Heart right ventricle (tissue), 16 donors: ENCODE results near the gene STK26. TPM values are rescaled to one million over a fixed set of nuclear protein-coding genes. Genes with fewer than 3 reads are reported as not detected.
A peak's percentile ranks its signal among the peaks of the same experiment; 100 is the strongest.

Experiments
- ATAC-seq, 8 donors: fragments of 200-7000 bp; cut with Tn5 transposase; one replicate each; pipeline ENCODE4 v1.9.1; 2020; ENCODE audit warnings: mild to moderate bottlenecking in 8 of 8, moderate library complexity in 8 of 8, moderate number of reproducible peaks in 1 of 8
- DNase-seq, 2 donors: peaks; one replicate each; pipeline ENCODE4 v3.0.0-alpha.2; 2020
- H3K27ac ChIP-seq, 10 donors: fragments of 200-600 bp; sonication (generic) in 2 of 10; one replicate each; pipeline versions ENCODE4 v1.5.0 to v1.8.0; 2020 to 2022; ENCODE audit warnings: mild to moderate bottlenecking in 3 of 10
- H3K27me3 ChIP-seq, 7 donors: fragments of 200-600 bp; one replicate each; pipeline ENCODE4 v1.8.0; 2021 to 2022; ENCODE audit warnings: mild to moderate bottlenecking in 2 of 7
- H3K36me3 ChIP-seq, 9 donors: fragments of 200-600 bp; sonication (generic) in 1 of 9; one replicate each; pipeline versions ENCODE4 v1.5.0 to v1.8.0; 2020 to 2022; ENCODE audit warnings: mild to moderate bottlenecking in 2 of 9
- H3K4me1 ChIP-seq, 9 donors: fragments of 200-600 bp; sonication (generic) in 1 of 9; one replicate each; pipeline versions ENCODE4 v1.5.0 to v1.8.0; 2020 to 2022; ENCODE audit warnings: mild to moderate bottlenecking in 4 of 9
- H3K4me3 ChIP-seq, 10 donors: fragments of 200-600 bp; sonication (generic) in 2 of 10; one replicate each; pipeline versions ENCODE4 v1.5.0 to v1.8.0; 2020 to 2022; ENCODE audit warnings: mild to moderate bottlenecking in 7 of 10, moderate library complexity in 2 of 10
- H3K9me3 ChIP-seq, 11 donors: fragments of 200-600 bp in 10 of 11; sonication (generic) in 2 of 11; one replicate each; pipeline versions ENCODE4 v1.5.0 to v1.8.0; 2013 to 2022; ENCODE audit warnings: mild to moderate bottlenecking in 2 of 11, control low read depth in 1 of 11, moderate library complexity in 1 of 11
- CTCF ChIP-seq, 9 donors: fragments of 200-600 bp; sonication (generic) in 2 of 9; IDR thresholded peaks; one replicate each; pipeline versions ENCODE4 v1.5.0 to v1.8.0; 2021 to 2022; ENCODE audit warnings: antibody characterized with exemption in 9 of 9, mild to moderate bottlenecking in 5 of 9, moderate library complexity in 1 of 9
- WGBS, 2 donors: extraction: QIAGEN DNeasy Blood & Tissue Kit; methylation state at CpG; one replicate each; pipeline ENCODE4 v1.1.7; 2013; ENCODE audit warnings: inconsistent platforms in 1 of 2; 5-methylcytosine and 5-hydroxymethylcytosine counted together
- intact Hi-C, 10 donors: fragments of 100-400 bp; cut with DNase I; formaldehyde crosslinking; loops; one replicate each; pipeline versions ENCODE4 v1.11.1 to v1.14.2; 2022
- long read RNA-seq, 3 donors: library from polyadenylated mRNA; unstranded; transcript quantifications; one replicate each; pipeline ENCODE4 v2.0.0, GENCODE V29; 2020 to 2021
- polyA plus RNA-seq, 2 donors: library from polyadenylated mRNA; stranded (reverse); fragments of 200-250 nt; gene quantifications; one replicate each; pipeline ENCODE4 v1.2.3, GENCODE V29; 2013
- total RNA-seq, 10 donors: library from RNA; stranded (reverse); fragmentation: NEBNext Ultra II Directional in 3 of 10; extraction: Animal tissue kit (Norgen Biotek cat#: 25700) in 3 of 10; gene quantifications; one replicate each; pipeline versions ENCODE4 v1.2.1 to v1.2.4, GENCODE V29; 2021 to 2023
- donor health status: Arrhythmogenic right ventricular cardiomyopathy.
- donor health status: ischemic (EF 13 %, LVEDD 7.1; RV severe dilation, severe dysfunction).
- donor health status: healthy with polysubstance abuse.
- donor health status: DM: no; HTN: yes; CAD: no.
- donor health status: DM: no; HTN: no; CAD: no.
- donor health status: ischemic (EF 25% LVEDD 6.9; RV normal size, moderate dysfunction).
- donor health status: ischemic (EF 25% LVEDD 5.7; RV mildly dilated, moderate dysfunction).
- donor health status: healthy.
- donor health status: DM: yes; HTN: yes; CAD: no.
- donor health status: Ischemic cardiomyopathy.
- donor health status: ischemic (EF 35%, LVEDD 5.7; RV mildly dilated, moderate dysfunction).
- donor health status: nonischemic (EF 11% LVEDD 7.7; RV severe dilation, severe dysfunction).
- donor health status: DM: yes; HTN: yes; CAD: no.
- donor health status: PGD.
- donor health status: ischemic (EF 29% LVEDD 5.4; RV normal size, mild dysfunction).
- donor health status: nonischemic (EF 23%, LVEDD 6.1; RV moderate dilation, normal function).

The STK26 gene
- total RNA-seq (1 to 10 TPM in 6 of 10 donors, under 1 TPM in 4; 0.54 to 3.3 (median 1.2) TPM), polyA plus RNA-seq (under 1 TPM; 0.70 to 0.80 TPM)
- long read RNA-seq, donor 1, partial matches to known transcripts = 0 of 2 reads
- long read RNA-seq, donor 1, other reads (novel, unspliced or antisense) = 0 of 2 reads
- long read RNA-seq, donor 2, partial matches to known transcripts = 0 of 1 reads
- long read RNA-seq, donor 2, other reads (novel, unspliced or antisense) = 0 of 1 reads
- long read RNA-seq, donor 3 = 0 reads

- peak within 1 kb of the TSS in 1 of 10 donors; percentile 86 for H3K27ac ChIP-seq
- H3K36me3 ChIP-seq = no peaks in the 10 kb centered on the region
- 0 to 1% methylated on average over 61 to 73 of the region's 73 CpGs for WGBS, 2 donors
- H3K9me3 ChIP-seq = no peaks in the 10 kb centered on the region
- ATAC-seq = peak; percentile 89 to 97 (median 96)
- peaks cover 0 to 6% (median 0%) of the 10 kb centered on the region in 9 donors for H3K4me1 ChIP-seq
- peak within 1 kb of the TSS; percentile 35 to 72 (median 62) for H3K4me3 ChIP-seq
- intact Hi-C loops = no loop called here
- no peak for TF ChIP-seq CTCF (IDR thresholded peaks at IDR 0.05)
- peak; percentile 19 to 66 for DNase-seq
- H3K27me3 ChIP-seq = peaks cover 0 to 84% (median 0%) of the 10 kb centered on the region in 7 donors
Observed at GRCh38 chrX:132022967-132023895, at the start of gene STK26. STK26 (plus strand) TSS chrX:132023302; CDS start chrX:132023618, 316 bp downstream.

- intact Hi-C loops = no loop called here
- Histone ChIP-seq H3K36me3 (no peaks in the 10 kb centered on the region), H3K4me3 (no peak overlapping the region), H3K27ac (no peak overlapping the region), H3K4me1 (no peaks in the 10 kb centered on the region), H3K27me3 (peaks cover 0 to 82% (median 0%) of the 10 kb centered on the region in 7 donors), H3K9me3 (no peaks in the 10 kb centered on the region)
- ATAC-seq (no peak), DNase-seq (no peak)
- WGBS, 2 donors = 44 to 45% methylated on average over 2 of the region's 2 CpGs
- no peak for TF ChIP-seq CTCF (IDR thresholded peaks at IDR 0.05)
Observed at GRCh38 chrX:131975851-131976250, 47.3 kb upstream of the STK26 start.

GRCh38 chrX:131977619-131978018 is 45.5 kb upstream of the STK26 start:
- H3K9me3 ChIP-seq = no peaks in the 10 kb centered on the region

More at GRCh38 chrX:131977619-131978018, 45.5 kb upstream of the STK26 start:
- no peaks in the 10 kb centered on the region for H3K4me1 ChIP-seq
- intact Hi-C loops = no loop called here
- H3K27ac ChIP-seq = no peak overlapping the region
- peaks cover 0 to 81% (median 0%) of the 10 kb centered on the region in 7 donors for H3K27me3 ChIP-seq
- WGBS, 2 donors = 67 to 68% methylated on average over 3 of the region's 3 CpGs
- no peak for ATAC-seq
- no peak for TF ChIP-seq CTCF (IDR thresholded peaks at IDR 0.05)
- no peak for DNase-seq
- H3K36me3 ChIP-seq = no peaks in the 10 kb centered on the region
- H3K4me3 ChIP-seq = no peak overlapping the region
